ENCODE measurements around the gene IWS1.

Gene IWS1

DNA sequence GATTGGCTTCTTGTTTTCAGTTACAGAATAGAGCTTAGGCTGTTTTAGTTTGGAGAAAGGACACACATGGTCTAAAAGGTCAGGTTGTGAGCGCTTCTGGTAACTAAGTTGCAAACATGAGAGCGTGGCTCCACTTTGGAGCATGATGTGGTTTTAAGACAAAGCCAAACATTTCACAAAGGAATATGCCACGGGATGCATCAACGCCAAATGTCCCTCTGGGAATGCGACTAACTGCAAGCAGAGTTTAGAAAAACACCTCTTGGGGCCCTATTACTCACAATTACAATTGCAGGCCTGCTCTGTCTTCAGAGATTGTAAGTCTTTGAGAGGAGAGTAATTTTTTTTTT is 34.6 kb upstream of the IWS1 start:
- TF ChIP-seq, protein P1, sequence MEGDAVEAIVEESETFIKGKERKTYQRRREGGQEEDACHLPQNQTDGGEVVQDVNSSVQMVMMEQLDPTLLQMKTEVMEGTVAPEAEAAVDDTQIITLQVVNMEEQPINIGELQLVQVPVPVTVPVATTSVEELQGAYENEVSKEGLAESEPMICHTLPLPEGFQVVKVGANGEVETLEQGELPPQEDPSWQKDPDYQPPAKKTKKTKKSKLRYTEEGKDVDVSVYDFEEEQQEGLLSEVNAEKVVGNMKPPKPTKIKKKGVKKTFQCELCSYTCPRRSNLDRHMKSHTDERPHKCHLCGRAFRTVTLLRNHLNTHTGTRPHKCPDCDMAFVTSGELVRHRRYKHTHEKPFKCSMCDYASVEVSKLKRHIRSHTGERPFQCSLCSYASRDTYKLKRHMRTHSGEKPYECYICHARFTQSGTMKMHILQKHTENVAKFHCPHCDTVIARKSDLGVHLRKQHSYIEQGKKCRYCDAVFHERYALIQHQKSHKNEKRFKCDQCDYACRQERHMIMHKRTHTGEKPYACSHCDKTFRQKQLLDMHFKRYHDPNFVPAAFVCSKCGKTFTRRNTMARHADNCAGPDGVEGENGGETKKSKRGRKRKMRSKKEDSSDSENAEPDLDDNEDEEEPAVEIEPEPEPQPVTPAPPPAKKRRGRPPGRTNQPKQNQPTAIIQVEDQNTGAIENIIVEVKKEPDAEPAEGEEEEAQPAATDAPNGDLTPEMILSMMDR (IDR thresholded peaks at IDR 0.05; ENCODE audit: low read depth, low read length, missing control alignments), result no peak
- no peak for DNase-seq (ENCODE audit: low read depth)
- H3K4me3 ChIP-seq (ENCODE audit: low read depth, low read length), result no peak overlapping the region

DNA sequence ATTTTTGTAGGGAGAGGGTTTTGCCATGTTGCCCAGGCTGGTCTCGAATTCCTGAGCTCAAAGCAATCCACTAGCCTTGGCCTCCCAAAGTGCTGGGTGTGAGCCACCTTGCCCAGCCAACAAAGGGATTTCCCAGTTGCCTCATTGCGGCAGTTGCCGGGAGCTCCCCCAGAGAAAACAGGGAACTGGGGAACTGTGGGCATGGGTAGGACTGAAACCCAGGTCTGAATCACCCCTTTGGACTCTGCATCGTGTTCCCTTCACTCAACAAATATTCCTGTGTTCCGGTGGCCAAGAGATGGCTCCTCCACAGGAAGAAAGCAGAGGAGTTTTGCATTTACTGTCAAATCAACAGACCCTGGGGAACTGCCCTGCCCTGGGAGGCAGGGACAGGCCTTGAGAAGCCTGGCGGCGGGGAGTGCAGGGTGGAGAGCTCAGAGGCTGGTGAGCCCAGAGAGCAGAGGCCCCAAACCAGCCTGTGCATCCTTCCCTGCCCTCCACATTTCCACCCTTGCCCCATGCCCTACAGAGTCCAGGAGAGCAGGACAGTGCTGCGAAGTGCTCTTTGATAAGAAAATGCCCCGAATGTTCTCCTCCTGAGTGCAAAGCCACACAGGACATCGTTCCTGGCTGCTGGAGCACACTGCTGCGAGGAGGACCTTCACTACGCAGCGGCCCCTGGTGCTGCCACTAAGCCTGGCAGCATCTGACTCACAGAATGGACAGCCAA is 34.1 kb upstream of the IWS1 start:
- TF ChIP-seq, protein P1 (IDR thresholded peaks at IDR 0.05; ENCODE audit: low read depth, low read length, missing control alignments), result no peak
- no peak overlapping the region for H3K4me3 ChIP-seq (ENCODE audit: low read depth, low read length)
- DNase-seq (ENCODE audit: low read depth), result no peak

DNA sequence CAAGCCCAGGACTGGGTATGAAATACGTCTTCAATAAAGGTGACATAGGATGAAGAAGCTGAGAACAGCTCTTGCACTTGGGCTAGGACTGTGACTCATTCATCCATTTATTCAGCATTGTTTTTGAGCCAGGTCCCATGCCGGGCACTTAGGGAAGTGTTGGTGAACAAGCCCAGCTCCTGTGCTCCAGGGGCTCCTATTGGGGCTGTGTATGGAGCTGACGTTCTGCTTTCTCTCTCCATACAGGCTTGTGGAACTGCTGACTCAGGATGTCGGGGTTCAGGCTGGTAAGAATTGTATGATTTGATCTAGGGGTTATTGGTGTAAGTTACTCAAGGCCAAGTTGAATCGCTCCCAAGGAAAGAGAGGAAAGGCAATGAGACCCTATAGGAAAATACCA is 33.2 kb upstream of the IWS1 start:
- TF ChIP-seq, protein P1 (IDR thresholded peaks at IDR 0.05; ENCODE audit: low read depth, low read length, missing control alignments), result no peak
- no peak overlapping the region for H3K4me3 ChIP-seq (ENCODE audit: low read depth, low read length)
- no peak for DNase-seq (ENCODE audit: low read depth)

DNA sequence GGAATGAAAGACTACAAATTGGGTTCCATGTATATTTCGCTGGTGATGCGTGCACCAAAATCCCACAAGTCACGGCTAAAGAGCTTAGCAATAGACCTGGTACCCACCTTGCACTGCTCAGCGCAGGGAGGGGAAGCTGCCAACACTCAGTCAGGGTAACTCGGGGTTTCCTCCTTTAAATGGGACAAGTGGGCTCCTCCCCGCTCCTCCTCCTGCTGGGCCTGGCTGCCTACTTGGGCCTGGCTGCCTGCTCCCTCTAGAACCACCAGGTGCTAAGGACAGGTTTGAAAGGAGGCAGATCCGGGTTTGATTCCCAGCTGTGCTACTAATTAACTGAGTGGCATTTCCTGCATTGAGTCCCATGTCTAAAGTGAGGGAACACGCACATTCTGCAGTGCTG is 32.6 kb upstream of the IWS1 start:
- H3K4me3 ChIP-seq (ENCODE audit: low read depth, low read length), result no peak overlapping the region
- TF ChIP-seq, protein P1 (IDR thresholded peaks at IDR 0.05; ENCODE audit: low read depth, low read length, missing control alignments), result no peak
- no peak for DNase-seq (ENCODE audit: low read depth)

DNA sequence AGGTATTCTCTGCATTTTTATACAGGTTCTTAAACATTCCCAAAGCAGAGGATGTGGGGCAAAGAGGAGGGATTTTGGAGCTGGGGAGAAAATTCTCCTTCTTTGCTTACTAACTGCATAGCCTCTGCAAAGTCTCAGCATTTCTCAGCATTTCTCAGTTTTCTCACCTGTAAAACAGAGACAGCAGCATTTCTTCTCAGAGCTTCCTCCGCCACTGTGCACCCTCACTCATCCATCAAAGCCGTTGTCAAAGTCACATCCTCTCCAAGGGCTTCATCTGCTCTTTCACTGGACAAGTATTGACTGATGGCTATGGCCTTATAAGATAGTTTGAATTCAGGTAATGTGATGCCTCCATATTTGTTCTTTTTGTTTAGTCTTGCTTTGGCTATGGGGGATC is 26.6 kb upstream of the IWS1 start:
- no peak for DNase-seq (ENCODE audit: low read depth)
- no peak overlapping the region for H3K4me3 ChIP-seq (ENCODE audit: low read depth, low read length)
- TF ChIP-seq, protein P1 (IDR thresholded peaks at IDR 0.05; ENCODE audit: low read depth, low read length, missing control alignments), result no peak

DNA sequence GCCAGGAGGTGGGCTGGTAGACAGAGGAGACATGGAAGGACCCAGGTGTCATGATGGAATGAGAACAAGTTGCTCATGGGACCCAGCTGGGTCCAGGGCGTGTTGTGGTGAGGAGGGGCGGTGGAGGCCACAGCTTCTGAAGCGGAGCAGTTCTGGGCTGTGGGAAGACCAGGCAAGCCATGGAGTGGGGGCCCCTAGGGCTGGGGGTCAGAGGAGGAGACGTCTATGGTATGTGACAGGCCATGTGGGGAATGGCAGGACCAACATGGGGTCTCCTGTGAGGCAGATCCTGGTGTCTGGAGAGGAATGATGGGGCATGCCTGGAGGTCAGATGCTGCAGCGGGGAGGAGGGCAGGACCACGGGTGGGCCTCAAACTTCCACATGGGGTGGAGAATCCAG is 26.0 kb upstream of the IWS1 start:
- no peak for DNase-seq (ENCODE audit: low read depth)
- H3K4me3 ChIP-seq (ENCODE audit: low read depth, low read length), result no peak overlapping the region
- TF ChIP-seq, protein P1 (IDR thresholded peaks at IDR 0.05; ENCODE audit: low read depth, low read length, missing control alignments), result no peak

Measured in GM12864 (cell line).